ENCODE data around the gene IFT74.

IFT74 gene

DNA sequence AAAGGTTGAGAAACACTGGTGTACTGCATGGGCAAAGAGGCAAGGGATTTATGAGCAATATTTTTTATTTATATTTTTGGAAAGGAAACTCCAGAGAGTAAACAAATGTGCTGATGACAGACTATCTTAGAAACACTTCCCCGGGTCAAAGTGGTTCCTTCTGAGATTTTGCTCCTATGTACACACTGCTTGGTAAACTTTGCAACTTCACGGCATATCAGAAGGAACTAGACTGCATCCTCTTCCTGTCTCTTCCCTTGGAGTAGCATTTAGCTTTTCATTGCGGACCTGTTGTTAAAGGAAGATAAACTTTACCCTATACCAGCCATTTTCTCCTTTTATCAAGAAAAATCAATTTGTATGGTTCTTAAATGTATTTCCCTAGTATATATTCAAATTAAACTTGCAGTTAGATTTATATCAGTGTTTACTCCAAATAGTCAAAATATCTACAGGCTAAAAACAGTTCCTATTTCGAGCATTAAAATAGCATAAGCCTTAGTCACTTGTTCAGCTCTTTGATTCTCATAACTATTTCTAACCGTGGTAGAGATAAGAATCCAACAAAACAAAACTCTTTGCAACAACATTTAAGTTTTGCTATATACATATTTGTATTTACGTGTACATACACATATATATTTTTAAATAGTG lies 97.3 kb downstream of the IFT74 start:
- no peaks in the 10 kb centered on the region for H3K9me3 ChIP-seq (ENCODE audit: insufficient read depth, low read length)
- TF ChIP-seq, protein P1, sequence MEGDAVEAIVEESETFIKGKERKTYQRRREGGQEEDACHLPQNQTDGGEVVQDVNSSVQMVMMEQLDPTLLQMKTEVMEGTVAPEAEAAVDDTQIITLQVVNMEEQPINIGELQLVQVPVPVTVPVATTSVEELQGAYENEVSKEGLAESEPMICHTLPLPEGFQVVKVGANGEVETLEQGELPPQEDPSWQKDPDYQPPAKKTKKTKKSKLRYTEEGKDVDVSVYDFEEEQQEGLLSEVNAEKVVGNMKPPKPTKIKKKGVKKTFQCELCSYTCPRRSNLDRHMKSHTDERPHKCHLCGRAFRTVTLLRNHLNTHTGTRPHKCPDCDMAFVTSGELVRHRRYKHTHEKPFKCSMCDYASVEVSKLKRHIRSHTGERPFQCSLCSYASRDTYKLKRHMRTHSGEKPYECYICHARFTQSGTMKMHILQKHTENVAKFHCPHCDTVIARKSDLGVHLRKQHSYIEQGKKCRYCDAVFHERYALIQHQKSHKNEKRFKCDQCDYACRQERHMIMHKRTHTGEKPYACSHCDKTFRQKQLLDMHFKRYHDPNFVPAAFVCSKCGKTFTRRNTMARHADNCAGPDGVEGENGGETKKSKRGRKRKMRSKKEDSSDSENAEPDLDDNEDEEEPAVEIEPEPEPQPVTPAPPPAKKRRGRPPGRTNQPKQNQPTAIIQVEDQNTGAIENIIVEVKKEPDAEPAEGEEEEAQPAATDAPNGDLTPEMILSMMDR (IDR thresholded peaks at IDR 0.05; ENCODE audit: low read depth, low read length), result no peak
- TF ChIP-seq EZH2phosphoT487 (IDR thresholded peaks at IDR 0.05; ENCODE audit: low read depth), result no peak
- no peaks in the 10 kb centered on the region for H3K79me2 ChIP-seq (ENCODE audit: low read length)
- no peaks in the 10 kb centered on the region for H3K36me3 ChIP-seq (replicated peaks; ENCODE audit: low read depth, low read length)
- H3K4me1 ChIP-seq (ENCODE audit: low read length), result no peaks in the 10 kb centered on the region
- H4K20me1 ChIP-seq (ENCODE audit: insufficient read depth, low read length), result no peaks in the 10 kb centered on the region
- H2AFZ ChIP-seq (ENCODE audit: low read depth, low read length), result no peak overlapping the region
- H3K4me3 ChIP-seq (ENCODE audit: low read length), result no peak overlapping the region
- H3K9ac ChIP-seq (ENCODE audit: low read length), result no peak overlapping the region
- H3K27ac ChIP-seq (ENCODE audit: low read length), result no peak overlapping the region
- H3K27me3 ChIP-seq (ENCODE audit: low read depth, low read length), result no peaks in the 10 kb centered on the region
- no peak overlapping the region for H3K4me2 ChIP-seq (ENCODE audit: low read length)

DNA sequence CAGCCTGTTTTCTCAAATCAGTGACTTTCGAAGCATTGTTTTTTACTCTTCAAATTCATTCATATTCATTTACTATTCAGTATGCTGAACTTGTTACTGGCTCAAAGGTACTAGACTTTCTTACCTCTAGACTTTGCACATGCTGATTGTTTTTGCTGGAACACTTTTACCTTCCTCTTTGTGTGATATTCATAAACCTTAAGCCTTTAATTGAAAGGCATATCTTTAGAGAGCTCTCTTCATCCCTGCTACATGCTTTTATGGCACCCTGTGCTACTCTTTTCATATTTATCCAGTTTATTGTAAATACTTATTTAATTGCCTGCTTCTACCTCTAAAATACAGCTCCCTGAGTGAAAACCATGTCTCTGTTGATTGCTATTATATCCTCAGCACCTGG lies 97.9 kb downstream of the IFT74 start:
- no peak overlapping the region for H3K27ac ChIP-seq (ENCODE audit: low read length)
- no peak overlapping the region for H3K9ac ChIP-seq (ENCODE audit: low read length)
- H3K4me3 ChIP-seq (ENCODE audit: low read length), result no peak overlapping the region
- no peak overlapping the region for H3K4me2 ChIP-seq (ENCODE audit: low read length)
- no peaks in the 10 kb centered on the region for H3K36me3 ChIP-seq (replicated peaks; ENCODE audit: low read depth, low read length)
- no peaks in the 10 kb centered on the region for H3K9me3 ChIP-seq (ENCODE audit: insufficient read depth, low read length)
- TF ChIP-seq, protein P1 (IDR thresholded peaks at IDR 0.05; ENCODE audit: low read depth, low read length), result no peak
- no peak for TF ChIP-seq EZH2phosphoT487 (IDR thresholded peaks at IDR 0.05; ENCODE audit: low read depth)
- H3K4me1 ChIP-seq (ENCODE audit: low read length), result no peaks in the 10 kb centered on the region
- no peaks in the 10 kb centered on the region for H3K79me2 ChIP-seq (ENCODE audit: low read length)
- H4K20me1 ChIP-seq (ENCODE audit: insufficient read depth, low read length), result no peaks in the 10 kb centered on the region
- H3K27me3 ChIP-seq (ENCODE audit: low read depth, low read length), result no peaks in the 10 kb centered on the region
- H2AFZ ChIP-seq (ENCODE audit: low read depth, low read length), result no peak overlapping the region

DNA sequence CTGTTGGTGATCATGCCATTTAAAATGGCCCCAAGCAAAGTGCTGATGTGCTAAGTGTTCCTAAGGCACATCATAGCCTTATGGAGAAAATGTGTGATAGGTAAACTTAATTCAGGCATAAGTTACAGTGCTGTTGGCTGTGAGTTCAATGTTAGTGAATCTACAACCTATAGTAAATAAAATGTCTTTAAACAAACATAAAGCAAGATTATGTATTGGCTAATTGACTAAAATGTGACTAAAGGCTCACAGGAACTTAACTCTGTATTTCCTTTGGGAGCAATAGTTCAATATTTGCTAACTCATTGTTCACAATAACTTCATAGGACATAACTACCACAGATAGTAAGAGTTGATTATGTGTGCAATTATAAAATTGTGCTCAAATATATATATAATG lies 98.6 kb downstream of the IFT74 start:
- Histone ChIP-seq H3K9ac (ENCODE audit: low read length) (no peak overlapping the region), H3K4me3 (ENCODE audit: low read length) (no peak overlapping the region), H2AFZ (ENCODE audit: low read depth, low read length) (no peak overlapping the region), H3K4me2 (ENCODE audit: low read length) (no peak overlapping the region), H3K36me3 (replicated peaks; ENCODE audit: low read depth, low read length) (no peaks in the 10 kb centered on the region), H3K27me3 (ENCODE audit: low read depth, low read length) (no peaks in the 10 kb centered on the region), H4K20me1 (ENCODE audit: insufficient read depth, low read length) (no peaks in the 10 kb centered on the region), H3K9me3 (ENCODE audit: insufficient read depth, low read length) (no peaks in the 10 kb centered on the region), H3K79me2 (ENCODE audit: low read length) (no peaks in the 10 kb centered on the region), H3K4me1 (ENCODE audit: low read length) (no peaks in the 10 kb centered on the region), H3K27ac (ENCODE audit: low read length) (no peak overlapping the region)
- no peak for TF ChIP-seq EZH2phosphoT487 (IDR thresholded peaks at IDR 0.05; ENCODE audit: low read depth)
- TF ChIP-seq, protein P1 (IDR thresholded peaks at IDR 0.05; ENCODE audit: low read depth, low read length), result no peak

DNA sequence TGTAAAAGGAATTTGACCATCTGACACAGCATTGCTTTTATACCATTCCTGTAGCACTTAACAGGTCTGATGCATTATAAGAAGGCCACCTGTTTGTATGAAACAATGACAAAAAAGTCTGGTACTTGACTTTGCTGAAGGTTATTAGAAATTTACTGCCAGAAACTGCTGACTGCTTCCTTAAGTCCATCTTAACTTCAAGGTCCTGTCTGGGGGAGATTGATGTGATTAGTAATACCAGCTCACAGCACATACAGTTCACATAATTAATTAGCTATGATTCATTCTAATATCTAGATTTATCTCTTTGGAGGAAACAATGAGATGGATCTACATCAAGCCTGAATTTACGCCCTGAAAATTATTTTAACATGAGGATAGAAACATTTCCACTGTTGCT lies 103.2 kb downstream of the IFT74 start:
- Histone ChIP-seq H3K9me3 (ENCODE audit: insufficient read depth, low read length) (no peaks in the 10 kb centered on the region), H4K20me1 (ENCODE audit: insufficient read depth, low read length) (no peaks in the 10 kb centered on the region), H3K9ac (ENCODE audit: low read length) (no peak overlapping the region), H3K4me2 (ENCODE audit: low read length) (no peak overlapping the region), H3K4me1 (ENCODE audit: low read length) (no peaks in the 10 kb centered on the region), H2AFZ (ENCODE audit: low read depth, low read length) (no peak overlapping the region), H3K36me3 (replicated peaks; ENCODE audit: low read depth, low read length) (no peaks in the 10 kb centered on the region), H3K27ac (ENCODE audit: low read length) (no peak overlapping the region), H3K4me3 (ENCODE audit: low read length) (no peak overlapping the region), H3K79me2 (ENCODE audit: low read length) (no peaks in the 10 kb centered on the region), H3K27me3 (ENCODE audit: low read depth, low read length) (no peaks in the 10 kb centered on the region)
- TF ChIP-seq EZH2phosphoT487 (IDR thresholded peaks at IDR 0.05; ENCODE audit: low read depth), result no peak

Data from OCI-LY3 (cell line).